WTC11 (cell line): ENCODE data around the gene OSTN. TPM values are rescaled to one million over a fixed set of nuclear protein-coding genes. Genes with fewer than 3 reads are reported as not detected.

Source experiments
- ATAC-seq: fragments of 200-7000 bp; cut with Tn5 transposase; 2 replicates; pipeline ENCODE4 v1.10.0; 2021; ENCODE audit warnings: mild to moderate bottlenecking, moderate library complexity
- CTCF ChIA-PET: fragments of 300-600 bp; sonication (Branson Sonifier 250); formaldehyde crosslinking; loops from one replicate; lab custom pipeline; 2021; ENCODE audit warnings: antibody characterized with exemption; lab: Charles Lee
- POLR2A ChIA-PET: fragments of 350-600 bp; sonication (Branson Sonifier 250); formaldehyde crosslinking; loops from one replicate; lab custom pipeline; 2021; ENCODE audit warnings: antibody characterized with exemption; lab: Charles Lee
- DNase-seq: peaks from one replicate; pipeline ENCODE4 v3.0.0; 2021; ENCODE audit warnings: low spot score
- H3K27ac Mint-ChIP-seq: 2 replicates; pipeline ENCODE4 v1.8.0; 2021; ENCODE audit warnings: mixed read lengths
- H3K27me3 Mint-ChIP-seq: 2 replicates; pipeline ENCODE4 v1.8.0; 2021; ENCODE audit warnings: low read depth, mild to moderate bottlenecking, moderate library complexity, mixed read lengths
- H3K36me3 Mint-ChIP-seq: 2 replicates; pipeline ENCODE4 v1.8.0; 2021; ENCODE audit warnings: mixed read lengths
- H3K4me1 Mint-ChIP-seq: 2 replicates; pipeline ENCODE4 v1.8.0; 2022; ENCODE audit warnings: mixed read lengths
- H3K4me3 Mint-ChIP-seq: 2 replicates; pipeline ENCODE4 v1.8.0; 2021; ENCODE audit warnings: mild to moderate bottlenecking, moderate library complexity, mixed read lengths
- H3K9me3 Mint-ChIP-seq: 2 replicates; pipeline ENCODE4 v1.8.0; 2021; ENCODE audit warnings: mixed read lengths
- HMGA2 ChIP-seq: fragments of 250-450 bp; sonication (Bioruptor Pico); IDR thresholded peaks from 2 replicates; pipeline ENCODE4 v1.4.0; 2021; ENCODE audit warnings: mild to moderate bottlenecking, moderate library complexity
- MXD4 ChIP-seq: fragments of 250-450 bp; sonication (Bioruptor Pico); IDR thresholded peaks from 2 replicates; pipeline ENCODE4 v1.8.0; 2021; ENCODE audit warnings: mild to moderate bottlenecking, moderate library complexity, borderline replicate concordance
- NFYB ChIP-seq: sonication (generic); formaldehyde crosslinking; conservative IDR thresholded peaks from 2 replicates; pipeline ENCODE4 v1.8.0; 2022; ENCODE audit warnings: low read depth, missing genetic modification reagents
- NR3C1 ChIP-seq: sonication (generic); formaldehyde crosslinking; conservative IDR thresholded peaks from 2 replicates; pipeline ENCODE4 v1.8.1; 2023; ENCODE audit warnings: low read depth, mild to moderate bottlenecking, missing genetic modification reagents
- PRRX2 ChIP-seq: fragments of 250-450 bp; sonication (Bioruptor Pico); IDR thresholded peaks from 2 replicates; pipeline ENCODE4 v1.8.0; 2021; ENCODE audit warnings: mild to moderate bottlenecking
- RELA ChIP-seq: sonication (generic); formaldehyde crosslinking; IDR thresholded peaks from 2 replicates; pipeline ENCODE4 v1.8.1; 2022; ENCODE audit warnings: missing genetic modification reagents, mild to moderate bottlenecking, borderline replicate concordance
- SP1 ChIP-seq: sonication (generic); formaldehyde crosslinking; conservative IDR thresholded peaks from 2 replicates; pipeline ENCODE4 v1.8.1; 2022; ENCODE audit warnings: missing genetic modification reagents
- TCF7 ChIP-seq: sonication (generic); formaldehyde crosslinking; IDR thresholded peaks from 2 replicates; pipeline ENCODE4 v1.8.0; 2022; ENCODE audit warnings: mild to moderate bottlenecking, low read depth, missing genetic modification reagents, moderate library complexity
- ZNF232 ChIP-seq: sonication (generic); formaldehyde crosslinking; IDR thresholded peaks from 2 replicates; pipeline ENCODE4 v1.8.0; 2022; ENCODE audit warnings: mild to moderate bottlenecking, missing genetic modification reagents
- ZNF396 ChIP-seq: fragments of 250-450 bp; sonication (Bioruptor Pico); IDR thresholded peaks from 2 replicates; pipeline ENCODE4 v1.8.0; 2021; ENCODE audit warnings: mild to moderate bottlenecking, moderate library complexity, borderline replicate concordance
- ZNF423 ChIP-seq: fragments of 250-450 bp; sonication (Bioruptor Pico); IDR thresholded peaks from 2 replicates; pipeline ENCODE4 v2.1.2; 2022; ENCODE audit warnings: mild to moderate bottlenecking, moderate library complexity
- ZNF671 ChIP-seq: fragments of 250-450 bp; sonication (Bioruptor Pico); IDR thresholded peaks from 2 replicates; pipeline ENCODE4 v1.8.0; 2021; ENCODE audit warnings: mild to moderate bottlenecking
- total RNA-seq: library from RNA; stranded (reverse); gene quantifications from 3 replicates; pipeline ENCODE4 v1.2.3, GENCODE V29; 2021
- TF ChIP-seq, protein P1 (sequence below): sonication (generic); formaldehyde crosslinking; IDR thresholded peaks from 2 replicates; pipeline ENCODE4 v1.8.1; 2023; ENCODE audit warnings: mild to moderate bottlenecking, moderate library complexity, missing genetic modification reagents
- TF ChIP-seq, protein P2 (sequence below): sonication (generic); formaldehyde crosslinking; IDR thresholded peaks from 2 replicates; pipeline ENCODE4 v1.8.0; 2022; ENCODE audit warnings: mild to moderate bottlenecking, missing genetic modification reagents
- TF ChIP-seq, protein P3 (sequence below): sonication (generic); formaldehyde crosslinking; IDR thresholded peaks from 2 replicates; pipeline ENCODE4 v1.8.1; 2023; ENCODE audit warnings: mild to moderate bottlenecking, missing genetic modification reagents, moderate library complexity
- TF ChIP-seq, protein P4 (sequence below): fragments of 250-450 bp; sonication (Bioruptor Pico); IDR thresholded peaks from 2 replicates; pipeline ENCODE4 v1.9.0; 2021; ENCODE audit warnings: moderate library complexity, mild to moderate bottlenecking, inconsistent platforms, borderline replicate concordance
- TF ChIP-seq, protein P5 (sequence below): fragments of 250-450 bp; sonication (Bioruptor Pico); IDR thresholded peaks from 2 replicates; pipeline ENCODE4 v2.1.2; 2022; ENCODE audit warnings: mild to moderate bottlenecking, moderate library complexity
- TF ChIP-seq, protein P6 (sequence below): sonication (generic); formaldehyde crosslinking; IDR thresholded peaks from 2 replicates; pipeline ENCODE4 v1.8.0; 2022; ENCODE audit warnings: mild to moderate bottlenecking, missing genetic modification reagents
- TF ChIP-seq, protein P7 (sequence below): sonication (generic); formaldehyde crosslinking; conservative IDR thresholded peaks from 2 replicates; pipeline ENCODE4 v1.8.1; 2022; ENCODE audit warnings: mild to moderate bottlenecking, missing genetic modification reagents
- TF ChIP-seq, protein P8 (sequence below): sonication (generic); formaldehyde crosslinking; IDR thresholded peaks from 2 replicates; pipeline ENCODE4 v1.8.0; 2023; ENCODE audit warnings: missing genetic modification reagents
- TF ChIP-seq, protein P9 (sequence below): sonication (generic); formaldehyde crosslinking; IDR thresholded peaks from 2 replicates; pipeline ENCODE4 v1.8.0; 2022; ENCODE audit warnings: missing genetic modification reagents
- TF ChIP-seq, protein P10 (sequence below): sonication (generic); formaldehyde crosslinking; IDR thresholded peaks from 2 replicates; pipeline ENCODE4 v1.8.0; 2022; ENCODE audit warnings: mild to moderate bottlenecking, missing genetic modification reagents

OSTN gene
- total RNA-seq, 1 experiment from 2014 or later: not detected

DNA sequence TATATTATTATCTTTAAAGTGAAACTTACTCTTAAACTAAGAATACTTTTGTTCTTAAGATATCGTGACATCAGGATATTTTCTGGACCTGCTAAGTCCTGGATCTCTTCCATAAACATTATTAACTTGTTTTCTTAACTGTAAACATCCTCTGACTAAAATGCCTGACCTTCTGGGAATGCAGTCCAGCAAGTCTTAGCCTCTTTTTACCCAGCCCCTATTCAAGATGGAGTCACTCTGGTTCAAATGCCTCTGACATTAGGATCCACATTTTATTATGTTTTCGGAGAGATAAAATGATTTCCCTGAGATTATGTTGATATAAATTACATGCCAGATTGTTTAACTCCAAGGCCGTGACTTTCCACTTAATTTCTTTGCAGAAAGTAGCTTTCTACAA is 37.6 kb downstream of the OSTN start (continued):
- no peak for TF ChIP-seq NFYB (CRISPR knock-in tag)
- peak; percentile 74 for TF ChIP-seq ZNF396 (CRISPR knock-in tag)
- TF ChIP-seq, protein P1, sequence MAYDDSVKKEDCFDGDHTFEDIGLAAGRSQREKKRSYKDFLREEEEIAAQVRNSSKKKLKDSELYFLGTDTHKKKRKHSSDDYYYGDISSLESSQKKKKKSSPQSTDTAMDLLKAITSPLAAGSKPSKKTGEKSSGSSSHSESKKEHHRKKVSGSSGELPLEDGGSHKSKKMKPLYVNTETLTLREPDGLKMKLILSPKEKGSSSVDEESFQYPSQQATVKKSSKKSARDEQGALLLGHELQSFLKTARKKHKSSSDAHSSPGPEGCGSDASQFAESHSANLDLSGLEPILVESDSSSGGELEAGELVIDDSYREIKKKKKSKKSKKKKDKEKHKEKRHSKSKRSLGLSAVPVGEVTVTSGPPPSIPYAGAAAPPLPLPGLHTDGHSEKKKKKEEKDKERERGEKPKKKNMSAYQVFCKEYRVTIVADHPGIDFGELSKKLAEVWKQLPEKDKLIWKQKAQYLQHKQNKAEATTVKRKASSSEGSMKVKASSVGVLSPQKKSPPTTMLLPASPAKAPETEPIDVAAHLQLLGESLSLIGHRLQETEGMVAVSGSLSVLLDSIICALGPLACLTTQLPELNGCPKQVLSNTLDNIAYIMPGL (CRISPR knock-in tag): no peak
- TF ChIP-seq MXD4 (CRISPR knock-in tag): peak; percentile 88
- no peak for TF ChIP-seq PRRX2 (CRISPR knock-in tag)
- no peak for TF ChIP-seq ZNF671
- TF ChIP-seq, protein P2, sequence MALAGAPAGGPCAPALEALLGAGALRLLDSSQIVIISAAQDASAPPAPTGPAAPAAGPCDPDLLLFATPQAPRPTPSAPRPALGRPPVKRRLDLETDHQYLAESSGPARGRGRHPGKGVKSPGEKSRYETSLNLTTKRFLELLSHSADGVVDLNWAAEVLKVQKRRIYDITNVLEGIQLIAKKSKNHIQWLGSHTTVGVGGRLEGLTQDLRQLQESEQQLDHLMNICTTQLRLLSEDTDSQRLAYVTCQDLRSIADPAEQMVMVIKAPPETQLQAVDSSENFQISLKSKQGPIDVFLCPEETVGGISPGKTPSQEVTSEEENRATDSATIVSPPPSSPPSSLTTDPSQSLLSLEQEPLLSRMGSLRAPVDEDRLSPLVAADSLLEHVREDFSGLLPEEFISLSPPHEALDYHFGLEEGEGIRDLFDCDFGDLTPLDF (CRISPR knock-in tag): no peak
- TF ChIP-seq SP1 (CRISPR knock-in tag): no peak
- TF ChIP-seq, protein P3, sequence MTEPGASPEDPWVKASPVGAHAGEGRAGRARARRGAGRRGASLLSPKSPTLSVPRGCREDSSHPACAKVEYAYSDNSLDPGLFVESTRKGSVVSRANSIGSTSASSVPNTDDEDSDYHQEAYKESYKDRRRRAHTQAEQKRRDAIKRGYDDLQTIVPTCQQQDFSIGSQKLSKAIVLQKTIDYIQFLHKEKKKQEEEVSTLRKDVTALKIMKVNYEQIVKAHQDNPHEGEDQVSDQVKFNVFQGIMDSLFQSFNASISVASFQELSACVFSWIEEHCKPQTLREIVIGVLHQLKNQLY (CRISPR knock-in tag): no peak
- TF ChIP-seq, protein P4, sequence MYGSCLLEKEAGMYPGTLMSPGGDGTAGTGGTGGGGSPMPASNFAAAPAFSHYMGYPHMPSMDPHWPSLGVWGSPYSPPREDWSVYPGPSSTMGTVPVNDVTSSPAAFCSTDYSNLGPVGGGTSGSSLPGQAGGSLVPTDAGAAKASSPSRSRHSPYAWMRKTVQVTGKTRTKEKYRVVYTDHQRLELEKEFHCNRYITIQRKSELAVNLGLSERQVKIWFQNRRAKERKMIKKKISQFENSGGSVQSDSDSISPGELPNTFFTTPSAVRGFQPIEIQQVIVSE (CRISPR knock-in tag): no peak
- no peak for TF ChIP-seq HMGA2 (CRISPR knock-in tag)
- TF ChIP-seq NR3C1 (CRISPR knock-in tag): no peak
- TF ChIP-seq, protein P5, sequence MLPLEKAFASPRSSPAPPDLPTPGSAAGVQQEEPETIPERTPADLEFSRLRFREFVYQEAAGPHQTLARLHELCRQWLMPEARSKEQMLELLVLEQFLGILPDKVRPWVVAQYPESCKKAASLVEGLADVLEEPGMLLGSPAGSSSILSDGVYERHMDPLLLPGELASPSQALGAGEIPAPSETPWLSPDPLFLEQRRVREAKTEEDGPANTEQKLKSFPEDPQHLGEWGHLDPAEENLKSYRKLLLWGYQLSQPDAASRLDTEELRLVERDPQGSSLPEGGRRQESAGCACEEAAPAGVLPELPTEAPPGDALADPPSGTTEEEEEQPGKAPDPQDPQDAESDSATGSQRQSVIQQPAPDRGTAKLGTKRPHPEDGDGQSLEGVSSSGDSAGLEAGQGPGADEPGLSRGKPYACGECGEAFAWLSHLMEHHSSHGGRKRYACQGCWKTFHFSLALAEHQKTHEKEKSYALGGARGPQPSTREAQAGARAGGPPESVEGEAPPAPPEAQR (CRISPR knock-in tag): peak; percentile 85
- TF ChIP-seq, protein P6, sequence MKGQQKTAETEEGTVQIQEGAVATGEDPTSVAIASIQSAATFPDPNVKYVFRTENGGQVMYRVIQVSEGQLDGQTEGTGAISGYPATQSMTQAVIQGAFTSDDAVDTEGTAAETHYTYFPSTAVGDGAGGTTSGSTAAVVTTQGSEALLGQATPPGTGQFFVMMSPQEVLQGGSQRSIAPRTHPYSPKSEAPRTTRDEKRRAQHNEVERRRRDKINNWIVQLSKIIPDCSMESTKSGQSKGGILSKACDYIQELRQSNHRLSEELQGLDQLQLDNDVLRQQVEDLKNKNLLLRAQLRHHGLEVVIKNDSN (CRISPR knock-in tag): no peak

DNA sequence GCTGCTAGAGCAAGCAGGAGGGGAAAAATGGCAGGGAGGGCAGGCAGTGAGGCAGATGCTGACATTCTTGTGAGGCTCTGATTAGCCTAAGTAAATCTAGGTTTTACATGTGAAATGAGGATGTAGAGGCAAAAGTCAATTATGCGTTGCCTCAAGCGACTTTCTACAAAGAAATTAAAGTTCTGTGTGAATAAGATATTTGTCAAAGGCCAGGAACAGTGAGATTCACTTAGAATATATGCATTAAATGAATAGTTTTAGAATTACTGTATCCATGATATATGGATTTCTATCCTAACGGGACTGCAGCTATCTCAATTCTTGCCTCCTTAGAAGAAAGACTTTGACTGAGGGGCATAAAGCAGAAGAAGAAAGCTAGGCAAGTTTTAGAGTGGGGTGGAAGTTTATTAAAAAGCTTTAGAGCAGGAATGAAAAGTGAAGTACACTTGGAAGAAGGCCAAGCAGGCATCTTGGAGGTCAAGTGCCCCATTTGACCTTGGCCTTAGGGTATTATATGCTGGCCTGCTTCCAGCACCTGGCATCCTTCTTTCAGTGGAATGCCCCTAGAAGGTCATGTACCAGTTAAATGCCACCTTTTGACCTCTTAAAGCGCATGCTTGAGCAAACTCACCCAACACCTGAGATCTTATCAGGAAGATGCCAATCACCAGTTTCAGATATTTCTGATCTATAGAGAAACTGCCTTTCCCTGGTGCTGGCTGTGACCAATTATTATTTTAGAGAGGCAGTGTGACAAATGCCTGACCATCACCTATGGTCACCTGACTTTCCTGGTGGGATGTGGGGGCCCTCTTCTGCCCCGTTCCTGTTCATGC is 38.2 kb downstream of the OSTN start:
- ATAC-seq (no peak), DNase-seq (no peak)
- Mint-ChIP-seq H3K9me3 (no peaks in the 10 kb centered on the region), H3K4me1 (peaks cover 74% of the 10 kb centered on the region), H3K4me3 (no peak overlapping the region), H3K27ac (no peak overlapping the region; the same call in 1 of the 2 replicates), H3K27me3 (no peaks in the 10 kb centered on the region), H3K36me3 (no peaks in the 10 kb centered on the region)
- POLR2A ChIA-PET: no interaction called here
- CTCF ChIA-PET: no interaction called here
- TF ChIP-seq TCF7 (CRISPR knock-in tag): no peak
- no peak for TF ChIP-seq ZNF232
- TF ChIP-seq, protein P7, sequence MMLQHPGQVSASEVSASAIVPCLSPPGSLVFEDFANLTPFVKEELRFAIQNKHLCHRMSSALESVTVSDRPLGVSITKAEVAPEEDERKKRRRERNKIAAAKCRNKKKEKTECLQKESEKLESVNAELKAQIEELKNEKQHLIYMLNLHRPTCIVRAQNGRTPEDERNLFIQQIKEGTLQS (CRISPR knock-in tag): no peak
- no peak for TF ChIP-seq ZNF423
- TF ChIP-seq ZNF671: no peak
- TF ChIP-seq, protein P8, sequence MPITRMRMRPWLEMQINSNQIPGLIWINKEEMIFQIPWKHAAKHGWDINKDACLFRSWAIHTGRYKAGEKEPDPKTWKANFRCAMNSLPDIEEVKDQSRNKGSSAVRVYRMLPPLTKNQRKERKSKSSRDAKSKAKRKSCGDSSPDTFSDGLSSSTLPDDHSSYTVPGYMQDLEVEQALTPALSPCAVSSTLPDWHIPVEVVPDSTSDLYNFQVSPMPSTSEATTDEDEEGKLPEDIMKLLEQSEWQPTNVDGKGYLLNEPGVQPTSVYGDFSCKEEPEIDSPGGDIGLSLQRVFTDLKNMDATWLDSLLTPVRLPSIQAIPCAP (CRISPR knock-in tag): no peak
- TF ChIP-seq, protein P9, sequence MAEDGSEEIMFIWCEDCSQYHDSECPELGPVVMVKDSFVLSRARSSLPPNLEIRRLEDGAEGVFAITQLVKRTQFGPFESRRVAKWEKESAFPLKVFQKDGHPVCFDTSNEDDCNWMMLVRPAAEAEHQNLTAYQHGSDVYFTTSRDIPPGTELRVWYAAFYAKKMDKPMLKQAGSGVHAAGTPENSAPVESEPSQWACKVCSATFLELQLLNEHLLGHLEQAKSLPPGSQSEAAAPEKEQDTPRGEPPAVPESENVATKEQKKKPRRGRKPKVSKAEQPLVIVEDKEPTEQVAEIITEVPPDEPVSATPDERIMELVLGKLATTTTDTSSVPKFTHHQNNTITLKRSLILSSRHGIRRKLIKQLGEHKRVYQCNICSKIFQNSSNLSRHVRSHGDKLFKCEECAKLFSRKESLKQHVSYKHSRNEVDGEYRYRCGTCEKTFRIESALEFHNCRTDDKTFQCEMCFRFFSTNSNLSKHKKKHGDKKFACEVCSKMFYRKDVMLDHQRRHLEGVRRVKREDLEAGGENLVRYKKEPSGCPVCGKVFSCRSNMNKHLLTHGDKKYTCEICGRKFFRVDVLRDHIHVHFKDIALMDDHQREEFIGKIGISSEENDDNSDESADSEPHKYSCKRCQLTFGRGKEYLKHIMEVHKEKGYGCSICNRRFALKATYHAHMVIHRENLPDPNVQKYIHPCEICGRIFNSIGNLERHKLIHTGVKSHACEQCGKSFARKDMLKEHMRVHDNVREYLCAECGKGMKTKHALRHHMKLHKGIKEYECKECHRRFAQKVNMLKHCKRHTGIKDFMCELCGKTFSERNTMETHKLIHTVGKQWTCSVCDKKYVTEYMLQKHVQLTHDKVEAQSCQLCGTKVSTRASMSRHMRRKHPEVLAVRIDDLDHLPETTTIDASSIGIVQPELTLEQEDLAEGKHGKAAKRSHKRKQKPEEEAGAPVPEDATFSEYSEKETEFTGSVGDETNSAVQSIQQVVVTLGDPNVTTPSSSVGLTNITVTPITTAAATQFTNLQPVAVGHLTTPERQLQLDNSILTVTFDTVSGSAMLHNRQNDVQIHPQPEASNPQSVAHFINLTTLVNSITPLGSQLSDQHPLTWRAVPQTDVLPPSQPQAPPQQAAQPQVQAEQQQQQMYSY (CRISPR knock-in tag): no peak
- no peak for TF ChIP-seq HMGA2 (CRISPR knock-in tag)
- TF ChIP-seq, protein P10, sequence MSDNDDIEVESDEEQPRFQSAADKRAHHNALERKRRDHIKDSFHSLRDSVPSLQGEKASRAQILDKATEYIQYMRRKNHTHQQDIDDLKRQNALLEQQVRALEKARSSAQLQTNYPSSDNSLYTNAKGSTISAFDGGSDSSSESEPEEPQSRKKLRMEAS: no peak
- no peak for TF ChIP-seq NFYB (CRISPR knock-in tag)
- TF ChIP-seq RELA (CRISPR knock-in tag): no peak
